Astrocyte (in vitro differentiated cells and primary cell): Measurements from ENCODE around the gene EGFL7. TPM values are rescaled to one million over a fixed set of nuclear protein-coding genes. Genes with fewer than 3 reads are reported as not detected.

Experiments used
- DNase-seq: peaks from one replicate; pipeline ENCODE4 v3.0.0-alpha.2; 2010; ENCODE audit warnings: low read depth
- FAIRE-seq: peaks from 2 replicates; lab custom pipeline; 2011; peaks lifted over from hg19 to GRCh38; lab: Jason Lieb, UNC
- H2AFZ ChIP-seq: 2 replicates; pipeline ENCODE4 v1.6.0; 2012; ENCODE audit warnings: low read depth, low read length, inconsistent platforms
- H3K27ac ChIP-seq: 2 replicates; pipeline ENCODE4 v1.5.1; 2011; ENCODE audit warnings: low read depth, low read length, inconsistent platforms
- H3K27me3 ChIP-seq: 2 replicates; pipeline ENCODE4 v1.6.0; 2011; ENCODE audit warnings: low read length, inconsistent platforms; ENCODE audit not compliant: insufficient read depth
- H3K36me3 ChIP-seq: 2 replicates; pipeline ENCODE4 v1.5.1; 2011; ENCODE audit warnings: low read length, inconsistent platforms; ENCODE audit not compliant: insufficient read depth
- H3K4me1 ChIP-seq: 2 replicates; pipeline ENCODE4 v1.5.1; 2011; ENCODE audit warnings: low read length, inconsistent platforms; ENCODE audit not compliant: insufficient read depth
- H3K4me2 ChIP-seq: 2 replicates; pipeline ENCODE4 v1.6.0; 2012; ENCODE audit warnings: low read length, inconsistent platforms
- H3K4me3 ChIP-seq: 2 replicates; pipeline ENCODE4 v1.5.1; 2011; ENCODE audit warnings: low read depth, mild to moderate bottlenecking, low read length, inconsistent platforms; ENCODE audit not compliant: insufficient read depth
- H3K79me2 ChIP-seq: 2 replicates; pipeline ENCODE4 v1.6.0; 2012; ENCODE audit warnings: mild to moderate bottlenecking, low read length, inconsistent platforms; ENCODE audit not compliant: insufficient read depth
- H3K9ac ChIP-seq: 2 replicates; pipeline ENCODE4 v1.6.0; 2012; ENCODE audit warnings: mild to moderate bottlenecking, low read length, inconsistent platforms
- H3K9me3 ChIP-seq: 2 replicates; pipeline ENCODE4 v1.5.1; 2012; ENCODE audit warnings: low read depth, mild to moderate bottlenecking, low read length, inconsistent platforms; ENCODE audit not compliant: insufficient read depth
- H4K20me1 ChIP-seq: 2 replicates; pipeline ENCODE4 v1.6.0; 2012; ENCODE audit warnings: low read length, inconsistent platforms; ENCODE audit not compliant: insufficient read depth
- H3K27ac Mint-ChIP-seq: one replicate; pipeline ENCODE4 v1.8.0; 2021; ENCODE audit warnings: mild to moderate bottlenecking, mixed read lengths; ENCODE audit not compliant: unreplicated experiment
- H3K27me3 Mint-ChIP-seq: one replicate; pipeline ENCODE4 v1.8.0; 2021; ENCODE audit warnings: low read depth, mixed read lengths; ENCODE audit not compliant: unreplicated experiment
- H3K36me3 Mint-ChIP-seq: one replicate; pipeline ENCODE4 v1.8.0; 2021; ENCODE audit warnings: low read depth, mixed read lengths; ENCODE audit not compliant: unreplicated experiment
- H3K4me1 Mint-ChIP-seq: one replicate; pipeline ENCODE4 v1.8.0; 2021; ENCODE audit warnings: low read depth, mixed read lengths; ENCODE audit not compliant: unreplicated experiment
- H3K4me3 Mint-ChIP-seq: one replicate; pipeline ENCODE4 v1.8.0; 2021; ENCODE audit warnings: mild to moderate bottlenecking, moderate library complexity, mixed read lengths; ENCODE audit not compliant: unreplicated experiment
- H3K9me3 Mint-ChIP-seq: one replicate; pipeline ENCODE4 v1.8.0; 2021; ENCODE audit warnings: mild to moderate bottlenecking, mixed read lengths; ENCODE audit not compliant: unreplicated experiment
- EZH2 ChIP-seq: IDR thresholded peaks from 2 replicates; pipeline ENCODE4 v1.6.1; 2012; ENCODE audit warnings: mild to moderate bottlenecking, low read length, inconsistent platforms; ENCODE audit not compliant: insufficient read depth
- total RNA-seq: library from RNA; stranded (reverse); gene quantifications from 2 replicates; pipeline ENCODE4 v1.2.1, GENCODE V29; 2021
- TF ChIP-seq, protein P1 (sequence below): IDR thresholded peaks from 2 replicates; pipeline ENCODE4 v1.5.1; 2011; ENCODE audit warnings: low read depth, mild to moderate bottlenecking, inconsistent platforms, low read length, moderate library complexity; ENCODE audit not compliant: insufficient read depth

The EGFL7 gene
- total RNA-seq, 1 donor from 2014 or later: 12.3 TPM

DNA sequence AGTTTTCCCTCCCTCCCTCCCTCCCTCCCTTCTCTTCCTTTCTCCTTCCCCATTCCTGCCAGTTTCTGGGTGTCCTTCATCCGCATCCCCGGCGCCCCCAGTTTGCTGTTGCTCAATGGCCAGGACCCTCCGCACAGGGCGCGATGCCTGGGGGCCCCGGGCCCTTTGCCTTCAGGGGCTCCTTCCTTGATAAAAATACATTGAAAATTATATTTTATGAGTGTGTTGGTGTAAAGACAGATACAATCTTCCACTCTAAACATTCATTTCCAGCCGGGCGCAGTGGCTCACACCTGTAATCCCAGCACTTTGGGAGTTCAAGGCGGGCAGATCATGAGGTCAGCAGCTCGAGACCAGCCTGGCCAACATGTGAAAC lies 32.1 kb downstream of the EGFL7 start:
- no peaks in the 10 kb centered on the region for H4K20me1 ChIP-seq
- no peak overlapping the region for H3K4me2 ChIP-seq
- no peaks in the 10 kb centered on the region for H3K4me1 ChIP-seq
- TF ChIP-seq, protein P1, sequence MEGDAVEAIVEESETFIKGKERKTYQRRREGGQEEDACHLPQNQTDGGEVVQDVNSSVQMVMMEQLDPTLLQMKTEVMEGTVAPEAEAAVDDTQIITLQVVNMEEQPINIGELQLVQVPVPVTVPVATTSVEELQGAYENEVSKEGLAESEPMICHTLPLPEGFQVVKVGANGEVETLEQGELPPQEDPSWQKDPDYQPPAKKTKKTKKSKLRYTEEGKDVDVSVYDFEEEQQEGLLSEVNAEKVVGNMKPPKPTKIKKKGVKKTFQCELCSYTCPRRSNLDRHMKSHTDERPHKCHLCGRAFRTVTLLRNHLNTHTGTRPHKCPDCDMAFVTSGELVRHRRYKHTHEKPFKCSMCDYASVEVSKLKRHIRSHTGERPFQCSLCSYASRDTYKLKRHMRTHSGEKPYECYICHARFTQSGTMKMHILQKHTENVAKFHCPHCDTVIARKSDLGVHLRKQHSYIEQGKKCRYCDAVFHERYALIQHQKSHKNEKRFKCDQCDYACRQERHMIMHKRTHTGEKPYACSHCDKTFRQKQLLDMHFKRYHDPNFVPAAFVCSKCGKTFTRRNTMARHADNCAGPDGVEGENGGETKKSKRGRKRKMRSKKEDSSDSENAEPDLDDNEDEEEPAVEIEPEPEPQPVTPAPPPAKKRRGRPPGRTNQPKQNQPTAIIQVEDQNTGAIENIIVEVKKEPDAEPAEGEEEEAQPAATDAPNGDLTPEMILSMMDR: no peak
- no peak for TF ChIP-seq EZH2
- H2AFZ ChIP-seq: no peak overlapping the region
- no peaks in the 10 kb centered on the region for H3K9me3 ChIP-seq
- H3K4me3 ChIP-seq: no peak overlapping the region
- no peak overlapping the region for H3K27ac Mint-ChIP-seq
- no peaks in the 10 kb centered on the region for H3K79me2 ChIP-seq
- H3K27me3 Mint-ChIP-seq: peaks cover 21% of the 10 kb centered on the region
- FAIRE-seq: no peak
- peaks cover 8% of the 10 kb centered on the region for H3K4me1 Mint-ChIP-seq
- H3K36me3 Mint-ChIP-seq: no peaks in the 10 kb centered on the region
- DNase-seq: no peak
- no peak overlapping the region for H3K4me3 Mint-ChIP-seq
- no peaks in the 10 kb centered on the region for H3K9me3 Mint-ChIP-seq
- H3K36me3 ChIP-seq: no peaks in the 10 kb centered on the region
- H3K27me3 ChIP-seq: no peaks in the 10 kb centered on the region
- H3K9ac ChIP-seq: no peak overlapping the region
- H3K27ac ChIP-seq: no peak overlapping the region

DNA sequence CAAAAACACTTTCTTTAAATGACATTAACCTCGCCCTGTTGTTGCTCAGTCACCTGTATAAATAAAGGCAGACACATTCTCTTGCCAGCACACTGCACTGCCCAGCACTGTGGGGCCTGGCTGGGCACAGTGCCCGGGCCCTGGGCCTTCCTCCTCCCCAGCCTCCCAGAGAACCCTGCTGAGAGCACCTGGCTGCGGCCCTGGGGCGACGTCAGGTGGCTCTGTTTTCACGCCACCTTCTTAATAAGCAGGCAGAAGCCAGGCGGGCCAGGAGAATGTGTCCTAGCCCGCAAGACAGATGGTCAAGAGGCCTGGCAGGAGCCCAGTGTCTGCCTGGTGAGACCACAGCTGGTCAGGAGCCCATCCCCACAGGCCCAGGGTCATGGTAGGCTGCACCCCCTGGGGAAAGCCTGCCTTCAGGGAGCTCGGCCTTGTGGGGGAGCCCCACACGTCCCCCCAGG lies 32.7 kb downstream of the EGFL7 start:
- FAIRE-seq (no peak), DNase-seq (no peak)
- Mint-ChIP-seq H3K36me3 (no peaks in the 10 kb centered on the region), H3K4me3 (no peak overlapping the region), H3K4me1 (peaks cover 8% of the 10 kb centered on the region), H3K9me3 (no peaks in the 10 kb centered on the region), H3K27me3 (peaks cover 20% of the 10 kb centered on the region), H3K27ac (no peak overlapping the region)
- Histone ChIP-seq H3K9me3 (no peaks in the 10 kb centered on the region), H3K4me2 (no peak overlapping the region), H3K27me3 (no peaks in the 10 kb centered on the region), H3K36me3 (no peaks in the 10 kb centered on the region), H3K4me1 (no peaks in the 10 kb centered on the region), H4K20me1 (no peaks in the 10 kb centered on the region), H3K9ac (no peak overlapping the region), H3K27ac (no peak overlapping the region), H2AFZ (no peak overlapping the region), H3K79me2 (no peaks in the 10 kb centered on the region), H3K4me3 (no peak overlapping the region)
- TF ChIP-seq EZH2: no peak
- TF ChIP-seq, protein P1: no peak

DNA sequence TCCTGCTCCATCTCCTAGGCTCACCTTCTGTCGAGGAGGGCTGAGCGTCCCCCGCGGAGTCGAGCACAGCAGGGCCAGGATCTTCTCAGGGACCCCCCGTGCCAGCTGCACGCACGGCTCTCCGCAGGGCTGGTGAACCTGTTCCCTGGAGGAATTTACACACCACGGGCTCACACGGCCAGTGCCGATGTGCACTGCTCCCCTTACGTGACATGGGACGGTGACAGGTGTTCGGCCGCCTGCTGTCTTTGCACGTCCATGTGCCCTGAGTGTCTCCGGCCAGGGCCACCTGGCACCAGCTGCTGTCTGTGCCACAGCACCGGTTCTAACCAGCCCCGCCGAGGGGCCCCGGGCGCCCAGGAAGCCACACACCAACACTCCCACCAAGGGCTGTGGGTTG lies 33.2 kb downstream of the EGFL7 start:
- Histone ChIP-seq H3K4me2 (no peak overlapping the region), H3K36me3 (no peaks in the 10 kb centered on the region), H3K4me1 (no peaks in the 10 kb centered on the region), H2AFZ (no peak overlapping the region), H3K27me3 (peaks cover 2% of the 10 kb centered on the region), H3K9me3 (no peaks in the 10 kb centered on the region), H3K79me2 (no peaks in the 10 kb centered on the region), H3K27ac (no peak overlapping the region), H3K4me3 (no peak overlapping the region), H3K9ac (no peak overlapping the region), H4K20me1 (no peaks in the 10 kb centered on the region)
- no peak for DNase-seq
- peaks cover 18% of the 10 kb centered on the region for H3K27me3 Mint-ChIP-seq
- H3K27ac Mint-ChIP-seq: no peak overlapping the region
- no peaks in the 10 kb centered on the region for H3K36me3 Mint-ChIP-seq
- TF ChIP-seq, protein P1: no peak
- TF ChIP-seq EZH2: no peak
- FAIRE-seq: no peak
- H3K9me3 Mint-ChIP-seq: no peaks in the 10 kb centered on the region
- H3K4me1 Mint-ChIP-seq: peaks cover 8% of the 10 kb centered on the region
- H3K4me3 Mint-ChIP-seq: no peak overlapping the region
